PC-3 (cell line): Measurements from ENCODE around the gene TMEM52B. TPM values are rescaled to one million over a fixed set of nuclear protein-coding genes. Genes with fewer than 3 reads are reported as not detected.

ENCODE experiments used
- ATAC-seq: fragments of 200-7000 bp; cut with Tn5 transposase; 2 replicates; pipeline ENCODE4 v1.9.1; 2020; ENCODE audit warnings: mild to moderate bottlenecking, moderate library complexity
- BruUV-seq: library from RNA; stranded (reverse); fragments of 400-500 nt; replicated peaks from 2 replicates; lab custom pipeline; 2021; lab: Mats Ljungman, UMichigan
- CTCF ChIA-PET: fragments of 300-600 bp; sonication (Branson Sonifier 250); formaldehyde crosslinking; loops from one replicate; lab custom pipeline; 2022; ENCODE audit warnings: antibody characterized with exemption; lab: Charles Lee
- POLR2A ChIA-PET: fragments of 300-600 bp; sonication (Branson Sonifier 250); formaldehyde crosslinking; loops from one replicate; lab custom pipeline; 2022; ENCODE audit warnings: antibody characterized with exemption; ENCODE audit not compliant: unreplicated experiment; lab: Charles Lee
- DNase-seq: peaks from one replicate; pipeline ENCODE4 v3.0.0-alpha.2; 2015
- H2AFZ ChIP-seq: fragments of 300-600 bp; sonication (generic); 2 replicates; pipeline ENCODE4 v1.6.0; 2016; ENCODE audit warnings: antibody characterized with exemption, low read length
- H3F3A ChIP-seq: fragments of 300-600 bp; sonication (generic); one replicate; pipeline ENCODE4 v1.6.0; 2017; ENCODE audit warnings: antibody characterized with exemption, low read length, control low read depth, mild to moderate bottlenecking; ENCODE audit not compliant: unreplicated experiment
- H3K27ac ChIP-seq: fragments of 300-600 bp; sonication (generic); 2 replicates; pipeline ENCODE4 v1.5.1; 2016; ENCODE audit warnings: mild to moderate bottlenecking, low read length
- H3K27me3 ChIP-seq: fragments of 300-600 bp; sonication (generic); 2 replicates; pipeline ENCODE4 v1.6.1; 2016; ENCODE audit warnings: low read length, mixed read lengths
- H3K36me3 ChIP-seq: fragments of 300-600 bp; sonication (generic); 2 replicates; pipeline ENCODE4 v1.6.1; 2016; ENCODE audit warnings: low read depth, mixed run types, low read length, mixed read lengths
- H3K4me1 ChIP-seq: fragments of 300-600 bp; sonication (generic); 2 replicates; pipeline ENCODE4 v1.5.1; 2016; ENCODE audit warnings: low read length; ENCODE audit not compliant: insufficient read depth
- H3K4me2 ChIP-seq: fragments of 300-600 bp; sonication (generic); 2 replicates; pipeline ENCODE4 v1.6.0; 2016; ENCODE audit warnings: low read length
- H3K4me3 ChIP-seq: fragments of 300-600 bp; sonication (generic); 2 replicates; pipeline ENCODE4 v1.5.1; 2016; ENCODE audit warnings: mild to moderate bottlenecking, low read length, mixed read lengths
- H3K79me2 ChIP-seq: fragments of 300-600 bp; sonication (generic); 2 replicates; pipeline ENCODE4 v1.6.1; 2017; ENCODE audit warnings: low read length, mixed read lengths
- H3K9ac ChIP-seq: fragments of 300-600 bp; sonication (generic); 2 replicates; pipeline ENCODE4 v1.6.0; 2016; ENCODE audit warnings: mild to moderate bottlenecking, low read length
- H3K9me2 ChIP-seq: fragments of 300-600 bp; sonication (generic); replicated peaks from 2 replicates; pipeline ENCODE4 v1.6.1; 2016; ENCODE audit warnings: mixed run types, low read length, mixed read lengths
- H3K9me3 ChIP-seq: fragments of 300-600 bp; sonication (generic); 2 replicates; pipeline ENCODE4 v1.6.1; 2016; ENCODE audit warnings: low read length, mixed read lengths
- H4K20me1 ChIP-seq: fragments of 300-600 bp; sonication (generic); 2 replicates; pipeline ENCODE4 v1.6.1; 2016; ENCODE audit warnings: low read length, mixed read lengths
- EZH2 ChIP-seq: fragments of 300-600 bp; sonication (generic); IDR thresholded peaks from one replicate; pipeline ENCODE4 v1.6.1; 2017; ENCODE audit warnings: antibody characterized with exemption, mild to moderate bottlenecking, low read length; ENCODE audit not compliant: unreplicated experiment
- EZH2phosphoT487 ChIP-seq: fragments of 300-600 bp; sonication (generic); IDR thresholded peaks from 2 replicates; pipeline ENCODE4 v1.6.1; 2018; ENCODE audit warnings: mild to moderate bottlenecking, antibody characterized with exemption, low read length, borderline replicate concordance
- intact Hi-C: fragments of 100-400 bp; cut with micrococcal nuclease; formaldehyde crosslinking; loops from 2 replicates; pipeline ENCODE4 v1.9.0; 2023
- total RNA-seq: library from RNA; depleted of rRNA; stranded (reverse); fragments of >200 nt; gene quantifications from 2 replicates; pipeline ENCODE4 v1.2.3, GENCODE V29; 2014; rRNA removed
- TF ChIP-seq, protein P1 (sequence below): fragments of 300-600 bp; sonication (generic); conservative IDR thresholded peaks from 2 replicates; pipeline ENCODE4 v1.5.1; 2017; ENCODE audit warnings: antibody characterized with exemption, low read depth, mild to moderate bottlenecking, low read length

TMEM52B gene
- total RNA-seq, 1 experiment from 2014 or later: not detected

GRCh38 chr12:10238526-10238925, 59.7 kb downstream of the TMEM52B start:
- DNase-seq: no peak
- BruUV-seq: no TSS peak

DNA sequence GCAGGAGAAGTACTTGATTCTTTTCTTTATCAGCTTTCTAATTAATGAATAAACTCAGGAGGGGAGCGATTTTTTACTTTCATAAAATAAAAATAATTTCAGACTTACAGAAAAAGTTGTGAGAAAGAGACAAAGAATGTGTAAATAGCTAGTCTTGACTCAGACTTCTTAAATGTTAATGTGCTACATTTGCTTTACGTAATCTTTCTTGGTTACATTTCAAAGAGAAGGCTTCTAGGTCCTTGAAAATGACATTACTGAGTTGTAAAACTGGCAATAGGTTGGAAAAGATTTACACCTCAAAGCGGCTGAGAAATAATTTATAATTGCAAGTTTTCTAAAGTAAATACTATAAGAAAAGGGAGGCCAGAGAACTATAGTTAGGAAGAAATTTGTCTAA, 62.5 kb downstream of the TMEM52B start:
- H3K9me3 ChIP-seq: no peaks in the 10 kb centered on the region
- TF ChIP-seq, protein P1, sequence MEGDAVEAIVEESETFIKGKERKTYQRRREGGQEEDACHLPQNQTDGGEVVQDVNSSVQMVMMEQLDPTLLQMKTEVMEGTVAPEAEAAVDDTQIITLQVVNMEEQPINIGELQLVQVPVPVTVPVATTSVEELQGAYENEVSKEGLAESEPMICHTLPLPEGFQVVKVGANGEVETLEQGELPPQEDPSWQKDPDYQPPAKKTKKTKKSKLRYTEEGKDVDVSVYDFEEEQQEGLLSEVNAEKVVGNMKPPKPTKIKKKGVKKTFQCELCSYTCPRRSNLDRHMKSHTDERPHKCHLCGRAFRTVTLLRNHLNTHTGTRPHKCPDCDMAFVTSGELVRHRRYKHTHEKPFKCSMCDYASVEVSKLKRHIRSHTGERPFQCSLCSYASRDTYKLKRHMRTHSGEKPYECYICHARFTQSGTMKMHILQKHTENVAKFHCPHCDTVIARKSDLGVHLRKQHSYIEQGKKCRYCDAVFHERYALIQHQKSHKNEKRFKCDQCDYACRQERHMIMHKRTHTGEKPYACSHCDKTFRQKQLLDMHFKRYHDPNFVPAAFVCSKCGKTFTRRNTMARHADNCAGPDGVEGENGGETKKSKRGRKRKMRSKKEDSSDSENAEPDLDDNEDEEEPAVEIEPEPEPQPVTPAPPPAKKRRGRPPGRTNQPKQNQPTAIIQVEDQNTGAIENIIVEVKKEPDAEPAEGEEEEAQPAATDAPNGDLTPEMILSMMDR: no peak
- TF ChIP-seq EZH2phosphoT487 (no peak), EZH2 (no peak)
- H3K9ac ChIP-seq: no peak overlapping the region
- no peak overlapping the region for H3K4me3 ChIP-seq
- no peaks in the 10 kb centered on the region for H3K79me2 ChIP-seq
- no peaks in the 10 kb centered on the region for H3K27me3 ChIP-seq
- no peak overlapping the region for H3K27ac ChIP-seq
- DNase-seq: no peak
- POLR2A ChIA-PET: no interaction called here
- peaks cover 8% of the 10 kb centered on the region for H3K4me1 ChIP-seq
- BruUV-seq: no TSS peak
- H2AFZ ChIP-seq: no peak overlapping the region
- CTCF ChIA-PET: no interaction called here
- no peaks in the 10 kb centered on the region for H3K36me3 ChIP-seq
- intact Hi-C loops: no loop called here
- H4K20me1 ChIP-seq: no peaks in the 10 kb centered on the region
- H3K4me2 ChIP-seq: no peak overlapping the region
- no peaks in the 10 kb centered on the region for H3F3A ChIP-seq
- no peak for ATAC-seq
- no peaks in the 10 kb centered on the region for H3K9me2 ChIP-seq

More at GRCh38 chr12:10238526-10238925, 59.7 kb downstream of the TMEM52B start:
- peaks cover 12% of the 10 kb centered on the region for H3K4me1 ChIP-seq
- no peak overlapping the region for H3K9ac ChIP-seq
- ChIA-PET CTCF (no interaction called here), POLR2A (no interaction called here)
- no peaks in the 10 kb centered on the region for H3K27me3 ChIP-seq
- H3K9me2 ChIP-seq: no peaks in the 10 kb centered on the region
- H2AFZ ChIP-seq: no peak overlapping the region
- H3K36me3 ChIP-seq: no peaks in the 10 kb centered on the region
- no peaks in the 10 kb centered on the region for H3K9me3 ChIP-seq
- H3K4me3 ChIP-seq: no peak overlapping the region
- no peak overlapping the region for H3K4me2 ChIP-seq
- no peak overlapping the region for H3K27ac ChIP-seq
- H3K79me2 ChIP-seq: no peaks in the 10 kb centered on the region
- no peaks in the 10 kb centered on the region for H4K20me1 ChIP-seq
- ATAC-seq: no peak
- H3F3A ChIP-seq: no peaks in the 10 kb centered on the region
- TF ChIP-seq, protein P1: no peak
- TF ChIP-seq EZH2phosphoT487 (no peak), EZH2 (no peak)
- intact Hi-C loops: loop anchor here (5.0 kb wide), 2 partner anchors 64 to 94 kb away; no protein-coding TSS in a partner anchor

Other genes starting within 250 kb of the TMEM52B start
- not detected in 2 replicates for gene CLEC2A, start 246.7 kb upstream of the TMEM52B start, total RNA-seq
- gene CLEC12A, start 207.6 kb upstream of the TMEM52B start, total RNA-seq: not detected in 2 replicates
- gene CLEC1B, start 179.9 kb upstream of the TMEM52B start, total RNA-seq: not detected in 2 replicates
- gene CLEC12B, start 168.4 kb upstream of the TMEM52B start, total RNA-seq: not detected in 2 replicates
- gene CLEC9A, start 148.3 kb upstream of the TMEM52B start, total RNA-seq: not detected in 2 replicates
- not detected in 2 replicates for gene CLEC1A, start 80.0 kb upstream of the TMEM52B start, total RNA-seq
- gene CLEC7A, start 48.8 kb upstream of the TMEM52B start, total RNA-seq: 0.40 TPM in 1 of 2 replicates, not detected in the other
- 0.80 TPM in 1 of 2 replicates, not detected in the other for gene OLR1, start 6.9 kb upstream of the TMEM52B start, total RNA-seq
- gene GABARAPL1, start 33.8 kb downstream of the TMEM52B start, total RNA-seq: 14.9 and 24.5 TPM in 2 replicates
- gene KLRD1, start 128.8 kb downstream of the TMEM52B start, total RNA-seq: 0.06 TPM in 1 of 2 replicates, not detected in the other
- gene KLRK1, start 211.0 kb downstream of the TMEM52B start, total RNA-seq: not detected in 2 replicates
- not detected in 2 replicates for gene KLRC4, start 230.7 kb downstream of the TMEM52B start, total RNA-seq
- gene KLRC3, start 241.6 kb downstream of the TMEM52B start, total RNA-seq: not detected in 2 replicates